Heart right ventricle (tissue), 16 donors: ENCODE results near the gene CFAP73. TPM values are rescaled to one million over a fixed set of nuclear protein-coding genes. Genes with fewer than 3 reads are reported as not detected.

Experiments used
- ATAC-seq, 8 donors: fragments of 200-7000 bp; cut with Tn5 transposase; one replicate each; pipeline ENCODE4 v1.9.1; 2020; ENCODE audit warnings: mild to moderate bottlenecking in 8 of 8, moderate library complexity in 8 of 8, moderate number of reproducible peaks in 1 of 8
- DNase-seq, 2 donors: peaks; one replicate each; pipeline ENCODE4 v3.0.0-alpha.2; 2020
- H3K27ac ChIP-seq, 10 donors: fragments of 200-600 bp; sonication (generic) in 2 of 10; one replicate each; pipeline versions ENCODE4 v1.5.0 to v1.8.0; 2020 to 2022; ENCODE audit warnings: mild to moderate bottlenecking in 3 of 10
- H3K27me3 ChIP-seq, 7 donors: fragments of 200-600 bp; one replicate each; pipeline ENCODE4 v1.8.0; 2021 to 2022; ENCODE audit warnings: mild to moderate bottlenecking in 2 of 7
- H3K36me3 ChIP-seq, 9 donors: fragments of 200-600 bp; sonication (generic) in 1 of 9; one replicate each; pipeline versions ENCODE4 v1.5.0 to v1.8.0; 2020 to 2022; ENCODE audit warnings: mild to moderate bottlenecking in 2 of 9
- H3K4me1 ChIP-seq, 9 donors: fragments of 200-600 bp; sonication (generic) in 1 of 9; one replicate each; pipeline versions ENCODE4 v1.5.0 to v1.8.0; 2020 to 2022; ENCODE audit warnings: mild to moderate bottlenecking in 4 of 9
- H3K4me3 ChIP-seq, 10 donors: fragments of 200-600 bp; sonication (generic) in 2 of 10; one replicate each; pipeline versions ENCODE4 v1.5.0 to v1.8.0; 2020 to 2022; ENCODE audit warnings: mild to moderate bottlenecking in 7 of 10, moderate library complexity in 2 of 10
- H3K9me3 ChIP-seq, 11 donors: fragments of 200-600 bp in 10 of 11; sonication (generic) in 2 of 11; one replicate each; pipeline versions ENCODE4 v1.5.0 to v1.8.0; 2013 to 2022; ENCODE audit warnings: mild to moderate bottlenecking in 2 of 11, control low read depth in 1 of 11, moderate library complexity in 1 of 11
- WGBS, 2 donors: extraction: QIAGEN DNeasy Blood & Tissue Kit; methylation state at CpG; one replicate each; pipeline ENCODE4 v1.1.7; 2013; ENCODE audit warnings: inconsistent platforms in 1 of 2; 5-methylcytosine and 5-hydroxymethylcytosine counted together
- intact Hi-C, 10 donors: fragments of 100-400 bp; cut with DNase I; formaldehyde crosslinking; loops; one replicate each; pipeline versions ENCODE4 v1.11.1 to v1.14.2; 2022
- polyA plus RNA-seq, 2 donors: library from polyadenylated mRNA; stranded (reverse); fragments of 200-250 nt; gene quantifications; one replicate each; pipeline ENCODE4 v1.2.3, GENCODE V29; 2013
- total RNA-seq, 10 donors: library from RNA; stranded (reverse); fragmentation: NEBNext Ultra II Directional in 3 of 10; extraction: Animal tissue kit (Norgen Biotek cat#: 25700) in 3 of 10; gene quantifications; one replicate each; pipeline versions ENCODE4 v1.2.1 to v1.2.4, GENCODE V29; 2021 to 2023
- TF ChIP-seq, protein P1 (sequence below), 9 donors: fragments of 200-600 bp; sonication (generic) in 2 of 9; IDR thresholded peaks; one replicate each; pipeline versions ENCODE4 v1.5.0 to v1.8.0; 2021 to 2022; ENCODE audit warnings: antibody characterized with exemption in 9 of 9, mild to moderate bottlenecking in 5 of 9, moderate library complexity in 1 of 9
- donor health status: Arrhythmogenic right ventricular cardiomyopathy.
- donor health status: ischemic (EF 13 %, LVEDD 7.1; RV severe dilation, severe dysfunction).
- donor health status: healthy with polysubstance abuse.
- donor health status: DM: no; HTN: yes; CAD: no.
- donor health status: DM: no; HTN: no; CAD: no.
- donor health status: ischemic (EF 25% LVEDD 6.9; RV normal size, moderate dysfunction).
- donor health status: ischemic (EF 25% LVEDD 5.7; RV mildly dilated, moderate dysfunction).
- donor health status: healthy.
- donor health status: DM: yes; HTN: yes; CAD: no.
- donor health status: Ischemic cardiomyopathy.
- donor health status: ischemic (EF 35%, LVEDD 5.7; RV mildly dilated, moderate dysfunction).
- donor health status: nonischemic (EF 11% LVEDD 7.7; RV severe dilation, severe dysfunction).
- donor health status: DM: yes; HTN: yes; CAD: no.
- donor health status: PGD.
- donor health status: ischemic (EF 29% LVEDD 5.4; RV normal size, mild dysfunction).
- donor health status: nonischemic (EF 23%, LVEDD 6.1; RV moderate dilation, normal function).

Gene CFAP73
- total and polyA plus RNA-seq, 12 donors, result 0.10 TPM; not detected in 11

GRCh38 chr12:113120670-113121370 lies 28.7 kb upstream of the CFAP73 start:
- ATAC-seq (no peak), DNase-seq (no peak)
- no peaks in the 10 kb centered on the region for H3K36me3 ChIP-seq
- H3K27me3 ChIP-seq, result peaks cover 0 to 24% (median 13%) of the 10 kb centered on the region in 7 donors
- H3K27ac ChIP-seq, result no peak overlapping the region
- peaks cover 0 to 25% (median 0%) of the 10 kb centered on the region in 11 donors for H3K9me3 ChIP-seq
- intact Hi-C loops, result no loop called here
- WGBS, 2 donors, result 76 to 77% methylated on average over 3 of the region's 3 CpGs
- TF ChIP-seq, protein P1, sequence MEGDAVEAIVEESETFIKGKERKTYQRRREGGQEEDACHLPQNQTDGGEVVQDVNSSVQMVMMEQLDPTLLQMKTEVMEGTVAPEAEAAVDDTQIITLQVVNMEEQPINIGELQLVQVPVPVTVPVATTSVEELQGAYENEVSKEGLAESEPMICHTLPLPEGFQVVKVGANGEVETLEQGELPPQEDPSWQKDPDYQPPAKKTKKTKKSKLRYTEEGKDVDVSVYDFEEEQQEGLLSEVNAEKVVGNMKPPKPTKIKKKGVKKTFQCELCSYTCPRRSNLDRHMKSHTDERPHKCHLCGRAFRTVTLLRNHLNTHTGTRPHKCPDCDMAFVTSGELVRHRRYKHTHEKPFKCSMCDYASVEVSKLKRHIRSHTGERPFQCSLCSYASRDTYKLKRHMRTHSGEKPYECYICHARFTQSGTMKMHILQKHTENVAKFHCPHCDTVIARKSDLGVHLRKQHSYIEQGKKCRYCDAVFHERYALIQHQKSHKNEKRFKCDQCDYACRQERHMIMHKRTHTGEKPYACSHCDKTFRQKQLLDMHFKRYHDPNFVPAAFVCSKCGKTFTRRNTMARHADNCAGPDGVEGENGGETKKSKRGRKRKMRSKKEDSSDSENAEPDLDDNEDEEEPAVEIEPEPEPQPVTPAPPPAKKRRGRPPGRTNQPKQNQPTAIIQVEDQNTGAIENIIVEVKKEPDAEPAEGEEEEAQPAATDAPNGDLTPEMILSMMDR (IDR thresholded peaks at IDR 0.05), result no peak
- no peaks in the 10 kb centered on the region for H3K4me1 ChIP-seq
- H3K4me3 ChIP-seq, result no peak overlapping the region

DNA sequence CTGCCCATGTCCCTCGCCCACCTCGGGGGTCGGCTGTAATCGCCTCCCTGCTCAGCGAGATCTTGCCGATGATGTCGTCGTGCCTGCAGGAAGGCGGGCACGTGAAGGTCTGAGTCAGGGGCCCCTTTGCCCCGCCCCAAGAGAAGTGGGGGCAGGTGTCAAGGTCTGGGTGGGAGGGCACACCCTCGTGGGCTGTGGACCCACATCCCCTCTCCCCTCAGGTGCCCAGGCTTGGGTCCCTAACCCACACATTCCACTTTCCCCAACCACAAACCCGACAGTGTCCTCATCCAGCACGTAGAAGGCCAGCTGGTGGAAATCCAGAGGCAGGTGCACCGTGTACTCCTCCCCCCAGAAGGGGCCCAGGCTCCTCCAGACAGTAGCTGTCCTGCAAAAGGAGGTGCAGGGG lies 21.7 kb upstream of the CFAP73 start:
- Histone ChIP-seq H3K27me3 (peaks cover 0 to 43% (median 15%) of the 10 kb centered on the region in 7 donors), H3K36me3 (no peaks in the 10 kb centered on the region), H3K4me1 (no peaks in the 10 kb centered on the region), H3K9me3 (peaks cover 0 to 17% (median 0%) of the 10 kb centered on the region in 11 donors), H3K27ac (no peak overlapping the region), H3K4me3 (no peak overlapping the region)
- intact Hi-C loops, result no loop called here
- WGBS, 2 donors, result 34 to 39% methylated on average over 15 of the region's 15 CpGs
- TF ChIP-seq, protein P1 (IDR thresholded peaks at IDR 0.05), result no peak
- no peak for DNase-seq
- no peak for ATAC-seq

- WGBS, 2 donors, result 47 to 56% methylated on average over 9 of the region's 9 CpGs
- H3K9me3 ChIP-seq, result peaks cover 0 to 5% (median 0%) of the 10 kb centered on the region in 11 donors
- TF ChIP-seq, protein P1 (IDR thresholded peaks at IDR 0.05), result no peak
Measured at GRCh38 chr12:113128802-113129663, 20.5 kb upstream of the CFAP73 start.

GRCh38 chr12:113129664-113130456 lies 19.7 kb upstream of the CFAP73 start:
- Histone ChIP-seq H3K27me3 (peaks cover 0 to 64% (median 26%) of the 10 kb centered on the region in 7 donors), H3K36me3 (no peaks in the 10 kb centered on the region)
- intact Hi-C loops, result no loop called here

More at GRCh38 chr12:113128802-113129663, 20.5 kb upstream of the CFAP73 start:
- intact Hi-C loops, result no loop called here
- DNase-seq (no peak), ATAC-seq (no peak)
- Histone ChIP-seq H3K4me3 (no peak overlapping the region), H3K4me1 (no peaks in the 10 kb centered on the region), H3K27ac (no peak overlapping the region), H3K36me3 (no peaks in the 10 kb centered on the region), H3K27me3 (peaks cover 0 to 55% (median 19%) of the 10 kb centered on the region in 7 donors)

More at GRCh38 chr12:113129664-113130456, 19.7 kb upstream of the CFAP73 start:
- ATAC-seq (peak in 1 of 8 donors; percentile 24), DNase-seq (no peak)
- Histone ChIP-seq H3K9me3 (no peaks in the 10 kb centered on the region), H3K4me1 (no peaks in the 10 kb centered on the region), H3K27ac (no peak overlapping the region), H3K4me3 (no peak overlapping the region)
- TF ChIP-seq, protein P1 (IDR thresholded peaks at IDR 0.05), result no peak
- WGBS, 2 donors, result 70 to 74% methylated on average over 17 of the region's 17 CpGs
